ENCODE measurements around the gene CDKN2AIP.
"Not testable (repeated sequence)": the region's sequence is repeated elsewhere in the genome, so short reads cannot be mapped to it uniquely, and the experiment has no call there.

The CDKN2AIP gene

DNA sequence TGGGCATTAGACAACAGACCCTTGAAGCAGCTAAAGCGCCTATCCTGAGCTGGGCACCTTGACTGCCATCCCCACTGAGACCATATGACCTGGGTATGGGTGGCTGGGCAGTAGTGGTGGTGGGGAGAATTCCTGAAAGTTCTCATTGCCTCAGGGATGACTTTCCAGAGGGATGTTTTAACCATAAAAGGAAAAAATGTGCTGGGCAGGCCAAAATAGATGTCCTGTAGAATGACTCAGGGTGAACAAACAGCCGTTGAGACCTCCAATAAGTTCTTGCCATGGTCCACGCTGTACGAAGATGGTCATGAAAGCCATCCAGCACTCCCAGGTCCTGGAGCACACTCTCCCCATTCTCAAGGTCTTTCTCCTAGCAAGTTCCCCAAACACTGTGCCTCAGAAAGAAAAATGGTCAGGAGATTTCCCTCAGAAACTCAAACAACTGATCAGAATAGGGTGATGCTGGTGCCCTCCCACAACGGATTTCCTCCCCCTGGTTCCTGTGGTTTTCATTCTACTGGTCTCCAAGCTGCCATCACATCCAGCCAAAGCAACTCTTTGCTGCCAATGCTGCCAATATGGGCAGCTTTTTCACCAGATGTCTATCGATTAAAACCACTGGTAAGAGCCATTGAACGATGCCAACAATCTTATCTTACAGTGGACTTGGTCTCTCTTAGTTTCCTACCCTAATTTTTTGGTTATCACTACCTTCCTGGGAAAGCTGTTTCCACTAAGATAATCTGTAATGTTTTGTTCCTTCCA, 11.2 kb downstream of the CDKN2AIP start:
- DNase-seq = no peak

DNA sequence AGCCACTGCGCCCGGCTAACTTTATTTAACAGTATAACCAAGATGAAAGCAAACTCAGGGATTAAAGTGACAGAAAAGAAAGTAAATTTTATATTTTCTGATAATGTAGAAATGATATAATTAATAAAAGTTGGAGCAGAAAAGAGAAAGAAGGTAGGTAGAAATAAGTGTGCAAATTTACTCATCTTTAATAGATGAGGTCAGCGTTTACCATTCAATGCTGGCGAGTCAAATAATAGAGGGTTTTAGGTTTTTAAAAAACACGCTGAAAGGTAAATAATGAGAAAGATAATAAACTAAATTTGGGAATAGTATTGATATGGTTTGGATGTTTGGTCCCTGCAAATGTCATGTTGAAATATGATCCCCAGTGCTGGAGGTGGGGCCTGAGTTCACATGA, 13.6 kb downstream of the CDKN2AIP start:
- no peak for DNase-seq

DNA sequence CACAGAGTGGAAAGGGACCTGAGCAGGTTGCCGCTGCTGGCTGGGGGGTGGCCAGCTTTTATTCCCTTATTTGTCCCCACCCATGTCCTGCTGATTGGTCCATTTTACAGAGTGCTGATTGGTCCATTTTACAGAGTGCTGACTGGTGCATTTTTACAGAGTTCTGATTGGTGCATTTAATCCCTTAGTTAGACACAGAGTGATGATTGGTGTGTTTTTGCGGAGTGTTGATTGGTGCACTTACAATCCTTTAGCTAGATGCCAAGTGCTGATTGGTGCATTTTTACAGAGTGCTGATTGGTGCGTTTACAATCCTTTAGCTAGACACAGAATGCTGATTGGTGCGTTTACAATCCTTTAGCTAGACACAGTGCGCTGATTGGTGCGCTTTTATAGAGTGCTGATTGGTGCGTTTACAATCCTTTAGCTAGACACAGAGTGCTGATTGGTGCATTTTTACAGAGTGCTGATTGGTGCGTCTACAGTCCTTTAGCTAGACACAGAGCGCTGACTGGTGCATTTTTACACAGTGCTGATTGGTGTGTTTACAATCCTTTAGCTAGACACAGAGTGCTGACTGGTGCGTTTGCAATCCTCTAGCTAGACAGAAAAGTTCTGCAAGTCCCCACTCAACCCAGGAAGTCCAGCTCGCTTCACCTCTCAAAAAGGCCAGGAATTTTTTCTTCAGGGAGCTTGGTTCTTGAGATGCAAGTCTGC, 19.6 kb downstream of the CDKN2AIP start:
- DNase-seq = not testable (repeated sequence)

DNA sequence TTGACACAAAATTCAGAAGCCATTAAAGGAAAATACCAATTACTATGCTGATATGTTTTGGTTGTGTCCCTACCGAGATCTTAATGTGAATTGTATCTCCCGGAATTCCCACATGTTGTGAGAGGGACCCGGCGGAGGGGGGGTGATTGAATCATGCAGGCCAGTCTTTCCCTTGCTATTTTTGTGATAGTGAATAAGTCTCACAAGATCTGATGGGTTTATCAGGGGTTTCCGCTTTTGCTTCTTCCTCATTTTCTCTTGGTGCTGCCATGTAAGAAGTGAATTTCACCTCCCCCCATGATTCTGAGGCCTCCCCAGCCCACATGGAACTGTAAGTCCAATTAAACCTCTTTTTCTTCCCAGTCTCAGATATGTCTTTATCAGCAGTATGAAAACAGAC, 21.4 kb downstream of the CDKN2AIP start:
- not testable (repeated sequence) for DNase-seq

DNA sequence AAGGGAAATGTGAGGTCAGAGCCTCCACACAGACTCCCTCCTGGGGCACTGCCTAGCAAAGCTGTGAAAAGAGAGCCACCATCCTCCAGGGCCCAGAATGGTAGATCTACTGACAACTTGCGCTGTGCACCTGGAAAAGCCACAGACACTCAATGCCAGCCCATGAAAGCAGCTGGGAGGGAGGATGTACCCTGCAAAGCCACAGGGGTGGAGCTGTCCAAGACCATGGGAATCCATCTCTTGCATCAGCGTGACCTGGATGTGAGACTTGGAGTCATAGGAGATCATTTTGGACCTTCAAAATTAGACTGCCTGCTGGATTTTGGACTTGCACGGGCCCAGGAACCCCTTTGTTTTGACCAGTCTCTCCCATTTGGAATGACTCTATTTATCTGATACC, 22.8 kb downstream of the CDKN2AIP start:
- no peak for DNase-seq

DNA sequence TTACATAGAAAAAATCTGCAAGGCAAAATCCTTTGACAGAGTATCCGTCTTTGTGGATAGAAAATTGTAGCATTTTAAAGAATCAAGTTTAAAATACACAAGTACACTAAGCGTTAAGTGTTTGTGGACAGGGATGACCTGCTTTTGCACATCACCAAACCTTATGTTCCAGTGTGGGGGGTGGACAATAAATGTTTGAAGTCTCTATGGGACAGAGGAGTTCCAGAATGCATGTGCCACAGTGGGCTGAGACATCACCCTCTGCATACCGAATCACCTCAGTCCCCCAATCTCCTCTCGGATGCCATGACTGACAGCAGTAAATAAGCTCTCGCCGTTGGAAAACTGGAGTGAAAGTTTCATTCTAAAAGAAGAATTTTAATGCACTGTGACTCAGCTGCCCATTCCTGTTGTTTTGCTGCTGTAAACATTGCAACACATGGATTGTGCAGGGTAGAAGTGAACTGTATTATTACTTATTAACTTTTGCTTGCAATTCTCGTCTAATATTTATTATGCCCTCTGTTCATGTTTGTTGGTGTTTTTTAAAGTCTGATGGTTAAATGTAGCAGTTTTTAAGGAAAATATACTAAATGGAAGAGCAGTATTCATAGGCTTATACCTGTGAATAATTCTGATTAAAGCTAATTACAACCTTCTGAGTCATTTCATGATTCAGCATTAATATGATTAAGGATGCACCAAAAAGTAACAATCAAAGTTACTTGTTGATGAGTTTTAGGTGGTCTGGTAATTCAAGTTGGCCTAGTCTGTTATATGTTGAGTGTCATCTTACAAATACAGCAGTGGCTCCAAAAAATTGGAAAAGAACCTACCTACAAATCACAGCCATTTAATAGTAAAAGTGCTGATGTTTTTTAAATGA, 24.0 kb downstream of the CDKN2AIP start:
- DNase-seq = no peak

DNA sequence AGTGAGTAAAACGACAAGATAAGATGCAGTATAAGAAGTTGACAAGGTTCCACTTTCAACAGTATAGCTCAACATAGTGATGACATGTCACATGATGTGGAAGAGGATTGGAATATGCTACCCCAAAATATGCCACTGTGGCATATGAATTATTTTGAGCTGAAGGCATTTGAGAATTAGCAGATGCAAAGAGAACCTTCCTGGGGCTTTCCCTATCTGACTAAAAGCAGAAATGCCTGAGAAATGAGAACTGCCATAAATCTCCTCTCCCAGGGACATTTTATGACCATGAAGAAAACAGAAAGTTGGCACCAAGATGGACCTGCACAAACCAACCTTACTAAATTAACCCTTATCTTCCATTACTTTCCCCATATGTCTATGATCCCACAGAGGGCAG, 24.8 kb downstream of the CDKN2AIP start:
- no peak for DNase-seq

DNA sequence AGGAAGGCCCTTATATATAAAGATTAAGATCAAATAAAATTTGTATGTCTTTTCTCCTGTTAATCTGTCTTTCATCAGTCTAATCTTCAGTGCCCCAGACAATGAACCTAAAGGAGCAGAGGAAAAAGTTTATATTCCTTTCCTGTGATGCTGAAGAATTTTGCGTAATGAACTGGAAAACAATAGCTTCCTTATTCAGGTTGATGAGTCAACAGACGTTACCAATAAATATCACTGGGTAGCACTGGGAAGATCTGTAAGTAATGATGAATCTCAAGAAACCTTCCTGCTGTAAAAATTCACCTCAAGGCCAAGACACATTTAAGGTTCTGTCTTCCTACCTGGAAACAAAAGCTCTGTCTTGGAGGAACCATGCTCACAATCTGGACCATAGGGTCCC, 25.5 kb downstream of the CDKN2AIP start:
- no peak for DNase-seq

DNA sequence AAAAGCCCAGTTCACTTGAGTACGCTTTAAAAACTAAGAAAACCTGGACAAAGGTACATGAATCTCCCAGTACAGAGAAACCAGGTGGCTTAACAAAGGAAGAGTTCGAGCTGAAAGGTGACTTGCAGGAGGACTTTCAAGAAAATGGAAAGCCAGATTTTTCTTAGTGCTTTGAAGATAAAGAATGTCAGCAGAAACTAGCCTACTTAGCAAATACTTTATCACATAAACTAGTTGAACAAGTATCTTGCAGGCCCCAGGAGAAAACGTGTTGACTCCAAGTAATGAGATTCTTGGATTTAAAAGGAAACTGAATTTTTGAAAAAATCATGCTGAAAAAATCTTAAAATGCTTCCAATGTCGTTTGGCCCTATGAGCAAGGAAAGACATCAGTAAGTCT, 26.4 kb downstream of the CDKN2AIP start:
- DNase-seq = no peak

DNA sequence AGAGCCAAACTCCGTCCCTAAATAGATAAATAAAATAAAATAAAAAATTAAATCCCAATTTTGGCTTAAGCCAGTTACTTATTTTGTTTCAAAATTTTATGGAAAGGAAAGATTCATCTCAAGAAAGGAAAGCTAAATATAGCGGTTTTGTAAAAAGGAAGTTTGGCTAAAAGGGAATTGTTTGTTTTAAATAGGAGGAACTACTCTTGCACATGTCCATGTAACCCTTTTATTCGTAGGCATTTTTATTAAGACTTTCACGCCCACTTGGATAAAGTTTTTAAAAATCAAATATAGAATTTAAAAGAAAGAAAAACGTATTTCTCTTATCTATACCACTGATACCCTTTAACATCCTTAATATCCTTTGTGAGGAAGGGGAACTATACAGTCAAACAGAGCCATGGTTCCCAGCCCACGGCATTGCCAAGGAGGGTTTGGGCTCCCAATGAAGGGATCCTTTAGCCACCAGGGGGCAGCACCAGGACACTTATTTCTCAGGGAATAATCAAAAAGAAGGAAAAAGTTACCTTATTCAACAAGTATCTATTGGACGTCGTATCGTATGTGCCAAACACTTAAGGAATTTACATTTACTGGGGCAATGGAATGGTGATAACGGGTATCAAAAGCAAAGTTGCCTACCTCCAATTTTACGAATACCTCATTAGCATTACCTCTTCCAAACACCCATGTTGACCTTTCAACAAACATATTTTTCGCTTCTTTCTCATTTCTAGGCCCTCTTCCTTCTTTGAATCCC, 27.7 kb downstream of the CDKN2AIP start:
- peak; percentile 83 for DNase-seq

DNA sequence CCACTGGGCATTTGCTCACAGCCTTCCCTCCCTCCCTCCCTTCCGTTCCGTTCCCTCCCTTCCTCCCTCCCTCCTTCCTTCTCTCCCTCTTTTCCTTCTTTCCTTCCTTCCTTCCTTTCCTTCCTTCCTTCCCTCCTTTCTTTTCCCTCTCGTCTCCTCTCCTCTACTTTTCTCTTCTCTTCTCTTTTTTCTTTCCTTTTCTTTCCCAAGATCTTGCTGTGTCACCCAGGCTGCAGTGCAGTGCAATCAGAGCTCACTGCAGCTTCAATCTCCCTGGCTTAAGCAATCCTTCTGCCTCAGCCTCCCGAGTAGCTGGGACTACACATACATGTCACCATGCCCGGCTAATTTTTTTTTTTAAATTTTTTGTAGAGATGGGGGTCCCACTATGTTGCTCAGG, 33.7 kb downstream of the CDKN2AIP start:
- no peak for DNase-seq

DNA sequence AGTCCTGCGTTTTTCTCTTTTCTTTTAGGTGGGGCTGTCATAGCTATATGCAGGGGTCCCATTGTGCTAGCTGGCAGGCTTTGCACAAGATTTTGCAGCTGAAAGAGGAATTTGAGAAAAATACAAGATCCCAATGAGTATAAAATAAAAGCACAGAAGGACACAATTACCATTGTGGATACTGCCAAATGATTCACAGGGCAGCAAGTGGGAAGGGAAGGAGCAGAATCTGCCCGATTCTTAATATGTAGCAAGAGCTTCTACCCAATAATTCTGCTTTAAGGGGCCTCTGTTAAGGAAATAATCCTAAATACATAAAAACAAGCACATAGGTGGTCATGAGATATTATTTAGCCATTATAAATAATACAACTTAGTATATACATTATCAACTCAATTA, 34.5 kb downstream of the CDKN2AIP start:
- DNase-seq = no peak

DNA sequence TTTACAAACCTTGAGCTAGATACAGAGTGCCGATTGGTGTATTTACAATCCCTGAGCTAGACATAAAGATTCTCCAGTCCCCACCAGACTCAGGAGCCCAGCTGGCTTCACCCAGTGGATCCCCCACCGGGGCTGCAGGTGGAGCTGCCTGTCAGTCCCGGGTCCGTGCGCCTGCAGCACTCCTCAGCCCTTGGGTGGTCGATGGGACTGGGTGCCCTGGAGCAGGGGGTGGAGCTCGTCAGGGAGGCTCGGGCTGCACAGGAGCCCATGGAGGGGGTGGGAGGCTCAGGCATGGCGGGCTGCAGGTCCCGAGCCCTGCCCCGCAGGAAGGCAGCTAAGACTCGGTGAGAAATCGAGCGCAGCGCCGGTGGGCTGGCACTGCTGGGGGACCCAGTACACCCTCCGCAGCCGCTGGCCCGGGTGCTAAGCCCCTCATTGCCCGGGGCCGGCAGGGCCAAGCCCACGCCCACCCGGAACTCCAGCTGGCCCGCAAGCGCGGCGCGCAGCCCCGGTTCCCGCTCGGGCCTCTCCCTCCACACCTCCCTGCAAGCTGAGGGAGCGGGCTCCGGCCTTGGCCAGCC, 38.2 kb downstream of the CDKN2AIP start:
- not testable (repeated sequence) for DNase-seq

DNA sequence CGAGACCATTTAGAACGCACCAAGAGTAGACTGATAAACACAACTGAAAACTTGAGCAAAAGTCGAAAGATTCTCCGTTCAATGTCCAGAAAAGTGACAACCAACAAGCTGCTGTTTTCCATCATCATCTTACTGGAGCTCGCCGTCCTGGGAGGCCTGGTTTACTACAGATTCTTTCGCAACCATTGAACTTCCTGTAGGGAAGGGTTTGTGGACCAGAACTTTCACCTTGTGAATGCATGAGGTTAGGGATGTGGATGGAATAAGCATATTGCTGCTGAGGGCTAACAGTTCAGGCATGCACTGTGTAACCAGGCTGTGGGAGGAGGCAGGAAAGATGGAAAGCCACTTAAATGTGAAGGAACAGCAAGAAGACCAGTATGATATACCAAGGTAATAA, 39.6 kb downstream of the CDKN2AIP start:
- DNase-seq = no peak

DNA sequence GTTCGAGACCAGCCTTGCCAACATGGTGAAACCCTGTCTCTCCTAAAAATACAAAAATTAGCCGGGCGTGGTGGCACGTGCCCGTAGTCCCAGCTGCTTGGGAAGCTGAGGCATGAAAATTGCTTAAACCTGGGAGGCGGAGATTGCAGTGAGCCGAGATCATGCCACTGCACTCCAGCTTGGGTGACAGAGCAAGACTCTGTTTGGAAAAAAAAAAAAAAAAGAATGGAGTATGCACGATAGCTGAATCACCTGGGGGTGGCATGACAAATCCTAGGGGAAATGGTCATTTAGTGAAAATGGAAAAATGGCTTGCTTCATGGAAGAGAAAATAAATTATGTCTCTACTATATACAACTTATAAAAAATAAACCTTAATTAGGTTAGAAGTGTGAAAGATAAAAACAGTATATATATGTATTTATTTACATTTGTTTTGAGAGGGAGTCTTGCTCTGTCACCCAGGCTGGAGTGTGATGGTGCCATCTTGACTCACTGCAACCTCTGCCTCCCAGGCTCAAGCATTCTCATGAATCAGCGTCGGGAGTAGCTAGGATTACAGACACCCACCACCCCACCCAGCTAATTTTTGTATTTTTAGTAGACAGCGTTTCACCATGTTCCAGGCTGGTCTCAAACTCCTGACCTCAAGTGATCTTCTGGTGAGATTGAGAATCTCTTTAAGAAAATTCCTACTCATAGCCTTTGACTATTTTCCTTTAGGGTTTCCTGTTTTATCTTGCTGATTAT, 41.1 kb downstream of the CDKN2AIP start:
- DNase-seq = no peak

DNA sequence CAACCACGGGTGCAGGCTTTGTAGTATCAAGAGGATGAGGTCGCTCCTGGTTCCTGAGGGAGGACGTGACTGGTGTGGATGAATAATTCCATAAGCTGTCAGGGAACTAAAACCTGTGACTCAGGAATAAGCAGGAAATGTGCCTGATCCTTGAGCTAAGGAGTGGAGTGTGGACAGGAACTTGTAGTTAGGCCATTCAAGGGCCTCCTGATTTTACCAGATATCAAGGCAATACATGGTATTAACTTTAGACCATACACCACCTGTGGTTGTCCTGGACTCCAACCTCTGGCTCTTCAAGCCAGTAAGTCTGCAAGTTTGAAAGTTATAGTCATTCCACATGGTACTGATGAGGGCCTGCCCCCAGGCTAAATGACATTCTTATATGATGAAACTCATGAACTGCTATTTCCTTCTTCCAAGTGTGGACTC, 48.4 kb downstream of the CDKN2AIP start:
- DNase-seq = no peak

DNA sequence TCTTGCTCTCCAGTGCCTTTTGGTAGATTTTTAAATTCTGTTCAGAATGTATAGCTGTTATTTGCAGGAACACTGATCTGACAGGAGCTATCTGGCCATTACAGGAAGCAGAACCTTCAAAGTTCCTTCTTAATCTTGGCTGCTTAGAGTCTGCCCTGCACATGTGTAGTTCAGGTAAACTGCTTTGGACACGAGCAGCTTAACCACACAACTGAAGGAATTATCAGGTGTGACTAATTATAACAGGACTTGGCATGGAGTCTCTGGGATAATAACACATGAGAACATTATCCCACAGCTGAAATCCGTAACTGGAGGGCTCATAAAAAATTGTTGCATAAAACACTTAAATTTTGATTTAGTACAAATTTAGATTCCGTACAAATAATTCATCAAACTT, 48.8 kb downstream of the CDKN2AIP start:
- DNase-seq = no peak

DNA sequence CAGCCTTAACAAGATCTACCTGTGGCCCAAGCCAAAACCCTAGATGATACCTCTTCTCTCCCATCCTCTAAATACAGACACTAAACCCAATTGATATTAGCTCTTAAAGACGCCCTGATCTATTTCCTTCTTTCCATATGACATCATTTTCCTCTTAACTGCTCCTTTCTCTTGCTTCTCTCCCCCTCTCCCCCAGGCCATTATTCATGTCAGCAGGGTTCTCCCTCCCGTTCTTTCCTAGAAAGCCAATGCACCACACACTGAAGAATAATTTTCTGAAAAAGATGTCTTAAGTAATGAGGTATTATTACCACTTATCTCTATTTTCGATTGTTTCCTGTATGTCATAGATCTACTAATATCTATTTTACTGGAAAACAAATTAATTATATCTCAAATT, 50.7 kb downstream of the CDKN2AIP start:
- no peak for DNase-seq
